ENCODE data around the gene CCDC177. TPM values are rescaled to one million over a fixed set of nuclear protein-coding genes. Genes with fewer than 3 reads are reported as not detected.
A peak's percentile ranks its signal among the peaks of the same experiment; 100 is the strongest.

CCDC177 gene
- polyA plus RNA-seq, 1 donor from 2014 or later: 3.2 TPM

DNA sequence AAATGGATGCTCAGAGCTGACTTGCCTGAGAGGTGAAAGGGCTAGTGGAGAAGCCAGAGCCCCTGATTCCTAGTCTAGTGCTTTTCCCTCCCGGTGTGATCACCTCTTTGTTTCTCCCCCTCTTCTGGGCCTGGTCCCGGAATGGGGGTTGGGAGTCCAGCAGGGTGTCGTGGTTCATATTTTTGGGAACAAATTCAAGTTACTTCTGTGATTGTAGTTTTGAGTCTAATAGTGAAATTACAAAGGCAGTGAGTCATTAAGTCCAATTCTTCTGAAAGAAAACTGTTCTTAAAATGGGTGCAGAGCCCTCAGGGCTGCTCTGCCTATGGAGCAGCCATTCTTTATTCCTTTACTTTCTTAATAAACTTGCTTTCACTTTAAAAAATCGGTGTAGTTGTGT lies 44.3 kb upstream of the CCDC177 start:
- Histone ChIP-seq H3K4me2 (ENCODE audit: low read length) (no peak overlapping the region), H3K9ac (ENCODE audit: low read length) (no peak overlapping the region), H4K20me1 (ENCODE audit: insufficient read depth) (no peaks in the 10 kb centered on the region), H3K79me2 (replicated peaks; ENCODE audit: insufficient read depth, low read length) (peaks cover 64% of the 10 kb centered on the region), H3K27me3 (ENCODE audit: insufficient read depth, low read depth, low read length) (no peaks in the 10 kb centered on the region), H3K27ac (ENCODE audit: low read length) (no peak overlapping the region), H3K4me3 (ENCODE audit: low read length) (no peak overlapping the region), H3K36me3 (ENCODE audit: insufficient read depth, low read length) (no peaks in the 10 kb centered on the region), H3K9me3 (ENCODE audit: low read length) (no peaks in the 10 kb centered on the region), H2AFZ (ENCODE audit: low read depth, low read length) (no peak overlapping the region), H3K9me2 (ENCODE audit: insufficient read depth, low read length) (no peaks in the 10 kb centered on the region), H3F3A (ENCODE audit: insufficient read depth, low read length, poor library complexity, severe bottlenecking) (no peaks in the 10 kb centered on the region)
- TF ChIP-seq, protein P1, sequence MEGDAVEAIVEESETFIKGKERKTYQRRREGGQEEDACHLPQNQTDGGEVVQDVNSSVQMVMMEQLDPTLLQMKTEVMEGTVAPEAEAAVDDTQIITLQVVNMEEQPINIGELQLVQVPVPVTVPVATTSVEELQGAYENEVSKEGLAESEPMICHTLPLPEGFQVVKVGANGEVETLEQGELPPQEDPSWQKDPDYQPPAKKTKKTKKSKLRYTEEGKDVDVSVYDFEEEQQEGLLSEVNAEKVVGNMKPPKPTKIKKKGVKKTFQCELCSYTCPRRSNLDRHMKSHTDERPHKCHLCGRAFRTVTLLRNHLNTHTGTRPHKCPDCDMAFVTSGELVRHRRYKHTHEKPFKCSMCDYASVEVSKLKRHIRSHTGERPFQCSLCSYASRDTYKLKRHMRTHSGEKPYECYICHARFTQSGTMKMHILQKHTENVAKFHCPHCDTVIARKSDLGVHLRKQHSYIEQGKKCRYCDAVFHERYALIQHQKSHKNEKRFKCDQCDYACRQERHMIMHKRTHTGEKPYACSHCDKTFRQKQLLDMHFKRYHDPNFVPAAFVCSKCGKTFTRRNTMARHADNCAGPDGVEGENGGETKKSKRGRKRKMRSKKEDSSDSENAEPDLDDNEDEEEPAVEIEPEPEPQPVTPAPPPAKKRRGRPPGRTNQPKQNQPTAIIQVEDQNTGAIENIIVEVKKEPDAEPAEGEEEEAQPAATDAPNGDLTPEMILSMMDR (IDR thresholded peaks at IDR 0.05; ENCODE audit: poor library complexity, severe bottlenecking): no peak
- no peak for TF ChIP-seq POLR2AphosphoS5 (IDR thresholded peaks at IDR 0.05)
- TF ChIP-seq, protein P2, sequence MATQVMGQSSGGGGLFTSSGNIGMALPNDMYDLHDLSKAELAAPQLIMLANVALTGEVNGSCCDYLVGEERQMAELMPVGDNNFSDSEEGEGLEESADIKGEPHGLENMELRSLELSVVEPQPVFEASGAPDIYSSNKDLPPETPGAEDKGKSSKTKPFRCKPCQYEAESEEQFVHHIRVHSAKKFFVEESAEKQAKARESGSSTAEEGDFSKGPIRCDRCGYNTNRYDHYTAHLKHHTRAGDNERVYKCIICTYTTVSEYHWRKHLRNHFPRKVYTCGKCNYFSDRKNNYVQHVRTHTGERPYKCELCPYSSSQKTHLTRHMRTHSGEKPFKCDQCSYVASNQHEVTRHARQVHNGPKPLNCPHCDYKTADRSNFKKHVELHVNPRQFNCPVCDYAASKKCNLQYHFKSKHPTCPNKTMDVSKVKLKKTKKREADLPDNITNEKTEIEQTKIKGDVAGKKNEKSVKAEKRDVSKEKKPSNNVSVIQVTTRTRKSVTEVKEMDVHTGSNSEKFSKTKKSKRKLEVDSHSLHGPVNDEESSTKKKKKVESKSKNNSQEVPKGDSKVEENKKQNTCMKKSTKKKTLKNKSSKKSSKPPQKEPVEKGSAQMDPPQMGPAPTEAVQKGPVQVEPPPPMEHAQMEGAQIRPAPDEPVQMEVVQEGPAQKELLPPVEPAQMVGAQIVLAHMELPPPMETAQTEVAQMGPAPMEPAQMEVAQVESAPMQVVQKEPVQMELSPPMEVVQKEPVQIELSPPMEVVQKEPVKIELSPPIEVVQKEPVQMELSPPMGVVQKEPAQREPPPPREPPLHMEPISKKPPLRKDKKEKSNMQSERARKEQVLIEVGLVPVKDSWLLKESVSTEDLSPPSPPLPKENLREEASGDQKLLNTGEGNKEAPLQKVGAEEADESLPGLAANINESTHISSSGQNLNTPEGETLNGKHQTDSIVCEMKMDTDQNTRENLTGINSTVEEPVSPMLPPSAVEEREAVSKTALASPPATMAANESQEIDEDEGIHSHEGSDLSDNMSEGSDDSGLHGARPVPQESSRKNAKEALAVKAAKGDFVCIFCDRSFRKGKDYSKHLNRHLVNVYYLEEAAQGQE (IDR thresholded peaks at IDR 0.05; ENCODE audit: borderline replicate concordance): no peak

DNA sequence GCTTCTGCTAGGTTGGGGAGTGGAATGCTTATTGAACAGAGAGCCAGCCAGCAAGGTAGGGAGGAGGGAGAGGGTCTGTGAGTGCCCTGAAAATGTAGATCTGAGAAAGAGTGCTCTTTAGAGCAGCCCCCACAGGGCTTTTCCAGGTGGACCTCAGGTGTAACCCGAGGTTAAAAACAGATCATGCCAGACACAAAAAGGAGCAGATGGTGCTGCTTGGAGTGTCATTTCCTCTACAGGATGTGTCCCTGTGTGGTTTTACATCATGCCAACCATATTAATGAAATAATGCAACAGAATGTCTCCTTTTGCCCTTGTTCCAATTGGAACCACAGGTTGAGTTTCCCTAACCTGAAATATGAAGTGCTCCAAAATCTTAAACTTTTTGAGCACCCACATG lies 43.1 kb upstream of the CCDC177 start:
- peaks cover 73% of the 10 kb centered on the region for H3K79me2 ChIP-seq (replicated peaks; ENCODE audit: insufficient read depth, low read length)
- H3K27ac ChIP-seq (ENCODE audit: low read length): no peak overlapping the region
- no peaks in the 10 kb centered on the region for H3K9me2 ChIP-seq (ENCODE audit: insufficient read depth, low read length)
- TF ChIP-seq EZH2 (IDR thresholded peaks at IDR 0.05; ENCODE audit: borderline replicate concordance, insufficient read depth, low read length, poor library complexity, severe bottlenecking) (no peak), MXI1 (conservative IDR thresholded peaks at IDR 0.05; ENCODE audit: poor library complexity, severe bottlenecking) (no peak), POLR2AphosphoS5 (IDR thresholded peaks at IDR 0.05) (no peak), TAF1 (IDR thresholded peaks at IDR 0.05; ENCODE audit: low read depth) (no peak)
- no peaks in the 10 kb centered on the region for H3K36me3 ChIP-seq (ENCODE audit: insufficient read depth, low read length)
- no peak overlapping the region for H3K9ac ChIP-seq (ENCODE audit: low read length)
- no peaks in the 10 kb centered on the region for H4K20me1 ChIP-seq (ENCODE audit: insufficient read depth)
- H2AFZ ChIP-seq (ENCODE audit: low read depth, low read length): no peak overlapping the region
- H3K4me2 ChIP-seq (ENCODE audit: low read length): no peak overlapping the region
- no peaks in the 10 kb centered on the region for H3F3A ChIP-seq (ENCODE audit: insufficient read depth, low read length, poor library complexity, severe bottlenecking)
- H3K27me3 ChIP-seq (ENCODE audit: insufficient read depth, low read depth, low read length): no peaks in the 10 kb centered on the region
- no peak overlapping the region for H3K4me3 ChIP-seq (ENCODE audit: low read length)
- H3K9me3 ChIP-seq (ENCODE audit: low read length): no peaks in the 10 kb centered on the region

DNA sequence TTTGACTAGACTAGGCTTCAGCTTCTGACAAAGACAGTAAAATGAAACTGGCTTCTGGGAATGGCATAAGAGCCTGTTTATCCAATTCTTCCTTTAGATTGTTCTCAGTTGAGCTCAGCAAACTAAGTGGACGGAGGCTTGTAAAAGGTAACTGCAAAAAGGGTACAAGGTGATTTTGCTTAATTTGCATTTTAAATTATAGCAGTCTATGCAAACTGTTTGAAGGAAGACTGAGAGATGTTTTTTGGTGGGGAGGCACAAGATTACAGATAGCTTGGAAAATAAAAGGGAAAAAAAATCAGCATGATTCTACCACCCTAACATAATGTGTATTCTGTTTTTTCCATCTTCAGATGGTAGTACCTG lies 41.7 kb upstream of the CCDC177 start:
- Histone ChIP-seq H3K4me3 (ENCODE audit: low read length) (peak overlapping the region; percentile 27), H3K9me2 (ENCODE audit: insufficient read depth, low read length) (no peaks in the 10 kb centered on the region), H3K36me3 (ENCODE audit: insufficient read depth, low read length) (no peaks in the 10 kb centered on the region), H3K4me2 (ENCODE audit: low read length) (peak overlapping the region; percentile 25), H3K9ac (ENCODE audit: low read length) (no peak overlapping the region), H3F3A (ENCODE audit: insufficient read depth, low read length, poor library complexity, severe bottlenecking) (no peaks in the 10 kb centered on the region), H3K9me3 (ENCODE audit: low read length) (no peaks in the 10 kb centered on the region), H3K27me3 (ENCODE audit: insufficient read depth, low read depth, low read length) (no peaks in the 10 kb centered on the region), H3K27ac (ENCODE audit: low read length) (no peak overlapping the region), H3K79me2 (replicated peaks; ENCODE audit: insufficient read depth, low read length) (peaks cover 74% of the 10 kb centered on the region), H4K20me1 (ENCODE audit: insufficient read depth) (no peaks in the 10 kb centered on the region), H2AFZ (ENCODE audit: low read depth, low read length) (no peak overlapping the region)
- no peak for TF ChIP-seq POLR2AphosphoS5 (IDR thresholded peaks at IDR 0.05)
- TF ChIP-seq, protein P1 (IDR thresholded peaks at IDR 0.05; ENCODE audit: poor library complexity, severe bottlenecking): no peak
- TF ChIP-seq, protein P2 (IDR thresholded peaks at IDR 0.05; ENCODE audit: borderline replicate concordance): no peak
- TF ChIP-seq TAF1 (IDR thresholded peaks at IDR 0.05; ENCODE audit: low read depth): no peak
- TF ChIP-seq RAD21 (conservative IDR thresholded peaks at IDR 0.05): no peak
- no peak for TF ChIP-seq EZH2 (IDR thresholded peaks at IDR 0.05; ENCODE audit: borderline replicate concordance, insufficient read depth, low read length, poor library complexity, severe bottlenecking)
- TF ChIP-seq SMC3 (conservative IDR thresholded peaks at IDR 0.05; ENCODE audit: poor library complexity): no peak
- TF ChIP-seq EP300 (conservative IDR thresholded peaks at IDR 0.05; ENCODE audit: poor library complexity, severe bottlenecking): no peak
- no peak for TF ChIP-seq MXI1 (conservative IDR thresholded peaks at IDR 0.05; ENCODE audit: poor library complexity, severe bottlenecking)
